ENCODE results near the gene C1orf94. TPM values are rescaled to one million over a fixed set of nuclear protein-coding genes. Genes with fewer than 3 reads are reported as not detected.

The C1orf94 gene
- total RNA-seq, 1 donor = not detected

GRCh38 chr1:34129630-34130029 is 47.1 kb upstream of the C1orf94 start:
- H3K4me2 ChIP-seq (ENCODE audit: insufficient read depth, low read length) = no peak overlapping the region
- H3K79me2 ChIP-seq (ENCODE audit: insufficient read depth, low read length) = no peaks in the 10 kb centered on the region
- no peaks in the 10 kb centered on the region for H3K36me3 ChIP-seq (ENCODE audit: insufficient read depth, low read length)
- DNase-seq (ENCODE audit: insufficient read length, low spot score, missing footprints) = no peak
- H3K4me3 ChIP-seq (ENCODE audit: insufficient read depth, low read length) = no peak overlapping the region
- H3K27me3 ChIP-seq (ENCODE audit: insufficient read depth, low read length) = no peaks in the 10 kb centered on the region
- H2AFZ ChIP-seq (ENCODE audit: low read length) = no peak overlapping the region
- TF ChIP-seq, protein P1, sequence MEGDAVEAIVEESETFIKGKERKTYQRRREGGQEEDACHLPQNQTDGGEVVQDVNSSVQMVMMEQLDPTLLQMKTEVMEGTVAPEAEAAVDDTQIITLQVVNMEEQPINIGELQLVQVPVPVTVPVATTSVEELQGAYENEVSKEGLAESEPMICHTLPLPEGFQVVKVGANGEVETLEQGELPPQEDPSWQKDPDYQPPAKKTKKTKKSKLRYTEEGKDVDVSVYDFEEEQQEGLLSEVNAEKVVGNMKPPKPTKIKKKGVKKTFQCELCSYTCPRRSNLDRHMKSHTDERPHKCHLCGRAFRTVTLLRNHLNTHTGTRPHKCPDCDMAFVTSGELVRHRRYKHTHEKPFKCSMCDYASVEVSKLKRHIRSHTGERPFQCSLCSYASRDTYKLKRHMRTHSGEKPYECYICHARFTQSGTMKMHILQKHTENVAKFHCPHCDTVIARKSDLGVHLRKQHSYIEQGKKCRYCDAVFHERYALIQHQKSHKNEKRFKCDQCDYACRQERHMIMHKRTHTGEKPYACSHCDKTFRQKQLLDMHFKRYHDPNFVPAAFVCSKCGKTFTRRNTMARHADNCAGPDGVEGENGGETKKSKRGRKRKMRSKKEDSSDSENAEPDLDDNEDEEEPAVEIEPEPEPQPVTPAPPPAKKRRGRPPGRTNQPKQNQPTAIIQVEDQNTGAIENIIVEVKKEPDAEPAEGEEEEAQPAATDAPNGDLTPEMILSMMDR (IDR thresholded peaks at IDR 0.05; ENCODE audit: extremely low read depth, low read depth, low read length) = no peak
- no peaks in the 10 kb centered on the region for H3K4me1 ChIP-seq (ENCODE audit: insufficient read depth, low read length)
- no peaks in the 10 kb centered on the region for H4K20me1 ChIP-seq (ENCODE audit: insufficient read depth, low read length)
- H3K27ac ChIP-seq (ENCODE audit: low read depth, low read length) = no peak overlapping the region
- no peaks in the 10 kb centered on the region for H3K9me3 ChIP-seq (ENCODE audit: low read depth, low read length)

DNA sequence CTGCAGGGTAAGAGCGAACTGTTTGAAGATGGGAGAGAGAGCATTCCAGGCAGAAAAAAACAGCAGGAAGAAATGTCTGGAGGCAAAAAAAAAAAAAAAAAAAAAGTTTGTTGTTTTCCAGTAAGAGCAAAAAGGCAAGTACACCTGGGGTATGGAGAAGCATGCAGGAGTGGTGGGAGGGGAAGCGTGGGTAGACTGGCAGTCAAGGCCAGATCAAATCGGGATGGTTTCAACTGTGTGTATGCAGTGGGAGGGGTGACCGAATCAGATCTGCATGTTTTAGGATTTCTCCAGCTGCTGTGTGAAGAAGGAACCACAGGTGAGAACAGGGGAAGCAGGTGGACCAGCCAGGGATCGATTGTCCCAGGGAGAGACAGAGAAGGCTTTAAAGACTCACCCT is 46.4 kb upstream of the C1orf94 start:
- Histone ChIP-seq H3K4me1 (ENCODE audit: insufficient read depth, low read length) (no peaks in the 10 kb centered on the region), H4K20me1 (ENCODE audit: insufficient read depth, low read length) (no peaks in the 10 kb centered on the region), H3K4me2 (ENCODE audit: insufficient read depth, low read length) (no peak overlapping the region), H3K9me3 (ENCODE audit: low read depth, low read length) (no peaks in the 10 kb centered on the region), H3K27ac (ENCODE audit: low read depth, low read length) (no peak overlapping the region), H3K27me3 (ENCODE audit: insufficient read depth, low read length) (no peaks in the 10 kb centered on the region), H3K79me2 (ENCODE audit: insufficient read depth, low read length) (no peaks in the 10 kb centered on the region), H3K4me3 (ENCODE audit: insufficient read depth, low read length) (no peak overlapping the region), H2AFZ (ENCODE audit: low read length) (no peak overlapping the region), H3K36me3 (ENCODE audit: insufficient read depth, low read length) (no peaks in the 10 kb centered on the region)
- TF ChIP-seq, protein P1 (IDR thresholded peaks at IDR 0.05; ENCODE audit: extremely low read depth, low read depth, low read length) = no peak
- DNase-seq (ENCODE audit: insufficient read length, low spot score, missing footprints) = no peak

GRCh38 chr1:34131396-34132160 is 45.1 kb upstream of the C1orf94 start:
- no peak for DNase-seq (ENCODE audit: insufficient read length, low spot score, missing footprints)

DNA sequence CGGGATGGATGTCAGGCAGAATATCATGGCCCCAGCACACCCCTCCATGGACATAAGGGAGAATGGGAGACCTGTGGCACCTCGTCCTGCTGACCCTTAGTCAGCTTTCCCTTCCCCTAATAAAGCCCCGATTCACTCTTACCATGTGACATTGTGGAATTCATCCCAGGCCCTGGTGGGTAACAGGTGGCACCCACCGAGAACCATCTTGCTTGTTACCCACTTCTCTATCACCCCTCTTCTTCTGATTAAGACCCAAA is 44.6 kb upstream of the C1orf94 start:
- Histone ChIP-seq H3K4me2 (ENCODE audit: insufficient read depth, low read length) (no peak overlapping the region), H3K27ac (ENCODE audit: low read depth, low read length) (no peak overlapping the region), H3K79me2 (ENCODE audit: insufficient read depth, low read length) (no peaks in the 10 kb centered on the region), H3K4me1 (ENCODE audit: insufficient read depth, low read length) (no peaks in the 10 kb centered on the region), H3K4me3 (ENCODE audit: insufficient read depth, low read length) (no peak overlapping the region), H3K9me3 (ENCODE audit: low read depth, low read length) (no peaks in the 10 kb centered on the region), H2AFZ (ENCODE audit: low read length) (no peak overlapping the region), H3K36me3 (ENCODE audit: insufficient read depth, low read length) (no peaks in the 10 kb centered on the region), H4K20me1 (ENCODE audit: insufficient read depth, low read length) (no peaks in the 10 kb centered on the region), H3K27me3 (ENCODE audit: insufficient read depth, low read length) (no peaks in the 10 kb centered on the region)
- TF ChIP-seq, protein P1 (IDR thresholded peaks at IDR 0.05; ENCODE audit: extremely low read depth, low read depth, low read length) = no peak
- DNase-seq (ENCODE audit: insufficient read length, low spot score, missing footprints) = no peak

More at GRCh38 chr1:34131396-34132160, 45.1 kb upstream of the C1orf94 start:
- Histone ChIP-seq H4K20me1 (ENCODE audit: insufficient read depth, low read length) (no peaks in the 10 kb centered on the region), H3K9me3 (ENCODE audit: low read depth, low read length) (no peaks in the 10 kb centered on the region), H3K79me2 (ENCODE audit: insufficient read depth, low read length) (no peaks in the 10 kb centered on the region), H3K4me1 (ENCODE audit: insufficient read depth, low read length) (no peaks in the 10 kb centered on the region), H3K27me3 (ENCODE audit: insufficient read depth, low read length) (no peaks in the 10 kb centered on the region), H3K36me3 (ENCODE audit: insufficient read depth, low read length) (no peaks in the 10 kb centered on the region), H2AFZ (ENCODE audit: low read length) (no peak overlapping the region), H3K27ac (ENCODE audit: low read depth, low read length) (no peak overlapping the region), H3K4me3 (ENCODE audit: insufficient read depth, low read length) (no peak overlapping the region), H3K4me2 (ENCODE audit: insufficient read depth, low read length) (no peak overlapping the region)
- TF ChIP-seq, protein P1 (IDR thresholded peaks at IDR 0.05; ENCODE audit: extremely low read depth, low read depth, low read length) = no peak
